NOMO-1 treated with DMSO at 0.1 percent for 48 hours (cell line): Measurements from ENCODE around the gene NUP107.

Source experiments
- DNase-seq: peaks from one replicate; lab custom pipeline; 2025; ENCODE audit not compliant: unreplicated experiment; lab: John Stamatoyannopoulos, UW

Gene NUP107

DNA sequence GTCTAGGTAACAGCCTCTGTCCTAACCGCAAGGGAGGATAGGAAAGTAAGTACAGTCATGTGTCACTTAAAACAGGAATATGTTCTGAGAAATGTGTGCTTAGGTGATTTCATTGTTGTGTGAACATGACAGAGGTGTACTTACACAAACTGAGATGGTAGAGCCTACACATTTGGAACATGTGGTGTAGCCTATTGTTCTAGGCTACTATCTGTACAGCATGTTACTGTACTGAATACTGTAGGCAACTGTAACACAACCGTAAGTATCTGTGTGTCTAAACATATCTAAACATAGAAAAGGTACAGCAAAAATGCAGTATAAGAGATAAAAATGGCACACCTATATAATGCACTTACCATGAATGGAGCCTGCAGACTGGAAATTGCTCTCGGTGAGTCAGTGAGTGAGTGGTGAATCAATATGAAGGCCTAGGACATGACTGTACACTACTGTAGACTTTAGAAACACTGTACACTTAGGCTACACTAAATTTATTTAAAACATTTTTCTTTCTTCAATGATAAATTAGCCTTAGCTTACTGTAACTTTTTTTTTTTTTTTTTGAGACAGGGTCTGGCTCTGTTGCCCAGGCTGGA is 108.0 kb downstream of the NUP107 start:
- DNase-seq, result no peak
